Body of pancreas (tissue), 4 donors: ENCODE data around the gene TRAPPC5. TPM values are rescaled to one million over a fixed set of nuclear protein-coding genes. Genes with fewer than 3 reads are reported as not detected.

Experiments
- ATAC-seq: fragments of 150-250 bp; one replicate; pipeline ENCODE4 v1.9.1; 2016
- DNase-seq, 4 donors: peaks; one replicate each; pipeline ENCODE4 v3.0.0-alpha.2; 2019
- H3K27ac ChIP-seq, 4 donors: fragments of 200-600 bp; sonication (generic); 1 replicate in 3 of 4; 2 replicates in 1 of 4; pipeline versions ENCODE4 v1.5.1 to v1.6.1; 2016 to 2019; ENCODE audit warnings: mild to moderate bottlenecking in 1 of 4, mixed read lengths in 1 of 4, moderate library complexity in 1 of 4
- H3K27me3 ChIP-seq, 2 donors: fragments of 200-600 bp; sonication (generic); one replicate each; pipeline ENCODE4 v1.6.0; 2016; ENCODE audit warnings: mild to moderate bottlenecking in 1 of 2
- H3K36me3 ChIP-seq, 2 donors: fragments of 200-600 bp; sonication (generic); replicated peaks in 1 of 2; 2 replicates each; pipeline ENCODE4 v1.5.1; 2016; ENCODE audit warnings: low read depth in 2 of 2; ENCODE audit not compliant: insufficient read depth in 1 of 2
- H3K4me1 ChIP-seq: fragments of 200-600 bp; sonication (generic); one replicate; pipeline ENCODE4 v1.6.0; 2016
- H3K4me3 ChIP-seq, 2 donors: fragments of 200-600 bp; sonication (generic); 1 replicate in 1 of 2; 2 replicates in 1 of 2; pipeline ENCODE4 v1.5.1; 2016 to 2019
- H3K9me3 ChIP-seq, 3 donors: fragments of 200-600 bp; sonication (generic); 1 replicate in 2 of 3; 2 replicates in 1 of 3; pipeline ENCODE4 v1.5.1; 2016
- POLR2A ChIP-seq, 3 donors: fragments of 450-650 bp; IDR thresholded peaks; one replicate each; pipeline ENCODE4 v1.6.1; 2016; ENCODE audit warnings: antibody characterized with exemption in 3 of 3, mild to moderate bottlenecking in 2 of 3
- WGBS, 2 donors: methylation state at CpG; one replicate each; pipeline ENCODE4 v1.1.5; 2017; 5-methylcytosine and 5-hydroxymethylcytosine counted together
- intact Hi-C: fragments of 100-400 bp; cut with DNase I; formaldehyde crosslinking; loops from one replicate; pipeline ENCODE4 v1.15.1; 2023
- total RNA-seq, 2 donors: library from RNA; depleted of rRNA; stranded (reverse); fragments of >200 nt; gene quantifications; one replicate each; pipeline ENCODE4 v1.1.0, GENCODE V29; 2016
- TF ChIP-seq, protein P1 (sequence below), 7 experiments: fragments of 450-650 bp in 4 of 7; fragments of 200-600 bp in 3 of 7; sonication (generic) in 3 of 7; IDR thresholded peaks; one replicate each; pipeline ENCODE4 v1.5.1; 2016 to 2019; ENCODE audit warnings: antibody characterized with exemption in 7 of 7

TRAPPC5 gene
- total RNA-seq, 2 donors from 2014 or later: 10.9 to 18.7 TPM

DNA sequence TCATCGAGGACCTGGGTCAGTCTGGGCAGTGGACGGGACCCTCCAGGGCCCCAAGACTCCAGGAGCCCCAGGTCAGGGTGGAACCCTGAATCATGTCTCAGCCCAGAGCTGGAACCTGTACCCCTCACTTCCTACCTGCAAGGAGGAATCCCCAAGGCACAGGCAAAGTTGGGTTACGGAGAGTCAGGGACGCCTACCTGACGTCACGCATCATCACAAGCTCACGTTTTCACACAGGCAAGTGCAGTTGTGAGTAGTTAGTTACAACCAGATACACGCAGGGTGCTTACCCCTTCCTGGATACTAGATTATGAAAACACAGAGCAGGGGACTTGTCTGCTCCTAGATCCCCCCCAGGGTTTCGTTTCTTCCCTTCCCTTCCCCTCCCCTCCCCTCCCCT is 9.8 kb upstream of the TRAPPC5 start:
- ATAC-seq (no peak), DNase-seq (no peak)
- Histone ChIP-seq H3K4me1 (no peaks in the 10 kb centered on the region), H3K9me3 (no peaks in the 10 kb centered on the region), H3K4me3 (no peak overlapping the region), H3K27me3 (no peaks in the 10 kb centered on the region), H3K36me3 (no peaks in the 10 kb centered on the region), H3K27ac (no peak overlapping the region)
- 17 to 21% methylated on average over 7 to 9 of the region's 9 CpGs for WGBS, 2 donors
- intact Hi-C loops: no loop called here
- TF ChIP-seq POLR2A (IDR thresholded peaks at IDR 0.05): no peak
- TF ChIP-seq, protein P1, sequence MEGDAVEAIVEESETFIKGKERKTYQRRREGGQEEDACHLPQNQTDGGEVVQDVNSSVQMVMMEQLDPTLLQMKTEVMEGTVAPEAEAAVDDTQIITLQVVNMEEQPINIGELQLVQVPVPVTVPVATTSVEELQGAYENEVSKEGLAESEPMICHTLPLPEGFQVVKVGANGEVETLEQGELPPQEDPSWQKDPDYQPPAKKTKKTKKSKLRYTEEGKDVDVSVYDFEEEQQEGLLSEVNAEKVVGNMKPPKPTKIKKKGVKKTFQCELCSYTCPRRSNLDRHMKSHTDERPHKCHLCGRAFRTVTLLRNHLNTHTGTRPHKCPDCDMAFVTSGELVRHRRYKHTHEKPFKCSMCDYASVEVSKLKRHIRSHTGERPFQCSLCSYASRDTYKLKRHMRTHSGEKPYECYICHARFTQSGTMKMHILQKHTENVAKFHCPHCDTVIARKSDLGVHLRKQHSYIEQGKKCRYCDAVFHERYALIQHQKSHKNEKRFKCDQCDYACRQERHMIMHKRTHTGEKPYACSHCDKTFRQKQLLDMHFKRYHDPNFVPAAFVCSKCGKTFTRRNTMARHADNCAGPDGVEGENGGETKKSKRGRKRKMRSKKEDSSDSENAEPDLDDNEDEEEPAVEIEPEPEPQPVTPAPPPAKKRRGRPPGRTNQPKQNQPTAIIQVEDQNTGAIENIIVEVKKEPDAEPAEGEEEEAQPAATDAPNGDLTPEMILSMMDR (IDR thresholded peaks at IDR 0.05): no peak

DNA sequence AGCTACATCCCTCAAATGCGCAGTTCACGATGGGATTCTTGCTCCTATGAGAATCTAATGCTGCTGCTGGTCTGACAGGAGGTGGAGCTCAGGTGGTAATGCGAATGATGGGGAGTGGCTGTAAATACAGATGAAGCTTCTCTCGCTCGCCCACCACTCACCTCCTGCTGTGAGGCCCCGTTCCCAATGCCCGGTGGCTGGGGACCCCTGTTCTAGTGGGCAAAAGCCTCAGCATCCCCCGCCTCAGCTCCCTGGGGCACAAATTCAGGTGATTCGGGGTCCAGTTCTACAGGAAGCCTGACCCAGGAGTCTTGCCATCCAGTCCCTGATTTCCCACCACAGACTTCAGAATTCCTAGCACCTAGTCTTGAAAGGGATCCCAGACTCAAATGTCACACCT is 8.1 kb upstream of the TRAPPC5 start:
- Histone ChIP-seq H3K27me3 (no peaks in the 10 kb centered on the region), H3K4me3 (no peak overlapping the region), H3K27ac (no peak overlapping the region), H3K9me3 (no peaks in the 10 kb centered on the region), H3K4me1 (no peaks in the 10 kb centered on the region), H3K36me3 (no peaks in the 10 kb centered on the region)
- ATAC-seq: no peak
- intact Hi-C loops: no loop called here
- no peak for TF ChIP-seq POLR2A (IDR thresholded peaks at IDR 0.05)
- TF ChIP-seq, protein P1 (IDR thresholded peaks at IDR 0.05): no peak
- WGBS, 2 donors: 29 to 32% methylated on average over 6 to 9 of the region's 9 CpGs
- no peak for DNase-seq

DNA sequence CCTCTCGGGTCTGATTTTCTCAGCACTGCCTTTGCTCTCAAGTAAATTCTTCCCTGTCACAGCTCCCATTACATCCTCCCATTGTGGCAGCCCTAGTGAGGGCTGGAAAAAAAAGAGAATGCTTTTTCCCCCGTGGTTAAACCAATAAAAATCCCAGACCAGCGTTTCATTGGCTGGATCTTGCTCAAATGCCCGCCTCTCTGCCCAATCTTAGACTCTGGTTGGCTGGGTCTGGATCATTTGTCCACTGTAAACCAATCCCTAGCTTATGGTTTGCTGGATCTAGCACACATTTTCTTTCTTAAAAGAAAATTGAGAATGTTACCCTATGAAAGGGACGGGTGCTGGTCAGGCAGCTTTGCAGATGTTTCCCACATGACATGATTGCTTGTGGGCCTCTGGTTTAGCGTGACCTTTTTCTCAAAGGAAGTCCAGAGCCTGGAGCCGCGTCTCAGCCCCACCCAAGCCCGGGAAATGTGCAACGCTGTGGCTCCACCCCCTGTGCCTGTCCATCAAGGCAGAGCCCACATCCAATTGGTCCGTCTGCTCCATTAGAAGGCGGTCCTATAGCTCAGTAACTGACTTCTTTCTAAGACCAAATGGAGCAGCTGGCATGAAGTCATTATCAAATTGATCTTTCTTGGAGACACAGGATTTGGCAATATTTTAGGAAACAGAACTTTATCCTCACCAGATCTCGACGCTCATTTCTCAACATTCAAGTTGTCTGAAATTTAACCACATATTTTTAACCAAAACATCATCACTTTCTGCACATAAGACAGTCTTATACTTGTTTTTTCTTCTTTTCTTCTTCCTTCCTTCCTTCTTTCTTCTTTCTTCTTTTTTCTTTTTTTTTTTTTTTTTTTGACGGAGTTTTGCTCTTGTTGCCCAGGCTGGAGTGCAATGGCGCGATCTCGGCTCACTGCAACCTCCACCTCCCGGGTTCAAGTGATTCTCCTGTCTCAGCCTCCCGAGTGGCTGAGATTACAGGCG is 6.3 kb upstream of the TRAPPC5 start:
- Histone ChIP-seq H3K9me3 (no peaks in the 10 kb centered on the region), H3K4me3 (no peak overlapping the region), H3K36me3 (no peaks in the 10 kb centered on the region), H3K27me3 (no peaks in the 10 kb centered on the region), H3K27ac (no peak overlapping the region), H3K4me1 (no peaks in the 10 kb centered on the region)
- ATAC-seq: peak; percentile 69
- TF ChIP-seq, protein P1 (IDR thresholded peaks at IDR 0.05): no peak
- TF ChIP-seq POLR2A (IDR thresholded peaks at IDR 0.05): no peak
- DNase-seq: peak; percentile 39 to 73 (median 52)
- WGBS, 2 donors: 39 to 64% methylated on average over 20 to 21 of the region's 21 CpGs
- intact Hi-C loops: loop anchor here (5.0 kb wide), 1 partner anchor 107 kb away; no protein-coding TSS in a partner anchor

DNA sequence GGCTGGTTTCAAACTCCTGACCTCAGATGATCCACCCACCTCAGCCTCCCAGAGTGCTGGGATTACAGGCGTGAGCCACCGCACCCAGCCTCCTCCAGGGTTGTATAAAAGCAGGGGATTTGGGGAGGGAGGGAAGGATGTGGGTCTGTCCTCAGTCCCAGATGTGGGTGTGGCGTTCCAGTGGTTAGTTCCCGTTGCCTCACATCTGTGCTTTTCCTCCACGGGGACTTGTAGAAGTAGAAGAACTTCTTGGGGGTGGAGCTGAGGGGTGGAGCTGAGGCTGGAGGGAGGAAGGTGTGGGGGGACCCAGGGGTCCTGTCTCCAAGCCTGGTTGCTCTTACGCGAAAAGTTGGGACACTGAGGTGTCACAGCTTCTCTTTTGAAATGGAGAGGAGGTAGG is 4.3 kb upstream of the TRAPPC5 start:
- TF ChIP-seq, protein P1 (IDR thresholded peaks at IDR 0.05): no peak
- TF ChIP-seq POLR2A (IDR thresholded peaks at IDR 0.05): no peak
- ATAC-seq (no peak), DNase-seq (peak in 1 of 4 donors; percentile 40)
- Histone ChIP-seq H3K36me3 (no peaks in the 10 kb centered on the region), H3K4me3 (no peak overlapping the region), H3K27ac (peak overlapping the region in 1 of 4 donors; percentile 9), H3K9me3 (no peaks in the 10 kb centered on the region), H3K27me3 (no peaks in the 10 kb centered on the region), H3K4me1 (peaks cover 6% of the 10 kb centered on the region)
- 27 to 28% methylated on average over 6 to 7 of the region's 7 CpGs for WGBS, 2 donors
- intact Hi-C loops: loop anchor here (5.0 kb wide), 1 partner anchor 109 kb away; no protein-coding TSS in a partner anchor
